Stimulated activated CD8-positive, alpha-beta memory T cell treated with anti-CD3 and anti-CD28 coated beads, Interleukin-15, amount 100 ng/mL, for 4 hours (primary cell): Measurements from ENCODE around the gene SAP25.
"Not testable (repeated sequence)": the region's sequence is repeated elsewhere in the genome, so short reads cannot be mapped to it uniquely, and the experiment has no call there.

Source experiments
- DNase-seq, 2 donors: peaks; one replicate each; pipeline ENCODE4 v3.0.0-alpha.2; 2020; ENCODE audit warnings: low read depth in 2 of 2

The SAP25 gene

GRCh38 chr7:100561491-100562194 is 12.1 kb downstream of the SAP25 start:
- no peak for DNase-seq

GRCh38 chr7:100559127-100559526 is 14.6 kb downstream of the SAP25 start:
- no peak for DNase-seq

- no peak for DNase-seq
Measured at GRCh38 chr7:100556541-100556940, 17.2 kb downstream of the SAP25 start.

GRCh38 chr7:100555701-100556100 is 18.0 kb downstream of the SAP25 start:
- no peak for DNase-seq

GRCh38 chr7:100553032-100553431 is 20.7 kb downstream of the SAP25 start:
- no peak for DNase-seq

GRCh38 chr7:100552532-100552931 is 21.2 kb downstream of the SAP25 start:
- DNase-seq = no peak

GRCh38 chr7:100548446-100548845 is 25.3 kb downstream of the SAP25 start:
- DNase-seq = not testable (repeated sequence)

GRCh38 chr7:100547872-100548271 is 25.8 kb downstream of the SAP25 start:
- DNase-seq = no peak

- DNase-seq = no peak
Measured at GRCh38 chr7:100546926-100547800, 26.5 kb downstream of the SAP25 start.

GRCh38 chr7:100546129-100546925 is 27.4 kb downstream of the SAP25 start:
- DNase-seq = no peak

GRCh38 chr7:100545360-100546128 is 28.2 kb downstream of the SAP25 start:
- DNase-seq = peak in 1 of 2 donors; percentile 30

GRCh38 chr7:100544967-100545359 is 28.7 kb downstream of the SAP25 start:
- no peak for DNase-seq

GRCh38 chr7:100544386-100544785 is 29.3 kb downstream of the SAP25 start:
- DNase-seq = no peak

- DNase-seq = no peak
Measured at GRCh38 chr7:100543586-100543985, 30.1 kb downstream of the SAP25 start.

GRCh38 chr7:100541309-100541708 is 32.4 kb downstream of the SAP25 start:
- not testable (repeated sequence) for DNase-seq

GRCh38 chr7:100540073-100540723 is 33.5 kb downstream of the SAP25 start:
- no peak for DNase-seq

- no peak for DNase-seq
Measured at GRCh38 chr7:100539436-100540006, 34.2 kb downstream of the SAP25 start.

- DNase-seq = peak; percentile 100
Measured at GRCh38 chr7:100538654-100539435, 34.9 kb downstream of the SAP25 start, which contains the start of gene AGFG2. Gene AGFG2 (plus strand): TSS chr7:100539203. CDS start chr7:100539347, 144 bp downstream.

GRCh38 chr7:100538348-100538653 is 35.4 kb downstream of the SAP25 start:
- no peak for DNase-seq

- DNase-seq = not testable (repeated sequence)
Measured at GRCh38 chr7:100536695-100537094, 37.0 kb downstream of the SAP25 start.
